Measurements from ENCODE around the gene COTL1.

COTL1 gene

DNA sequence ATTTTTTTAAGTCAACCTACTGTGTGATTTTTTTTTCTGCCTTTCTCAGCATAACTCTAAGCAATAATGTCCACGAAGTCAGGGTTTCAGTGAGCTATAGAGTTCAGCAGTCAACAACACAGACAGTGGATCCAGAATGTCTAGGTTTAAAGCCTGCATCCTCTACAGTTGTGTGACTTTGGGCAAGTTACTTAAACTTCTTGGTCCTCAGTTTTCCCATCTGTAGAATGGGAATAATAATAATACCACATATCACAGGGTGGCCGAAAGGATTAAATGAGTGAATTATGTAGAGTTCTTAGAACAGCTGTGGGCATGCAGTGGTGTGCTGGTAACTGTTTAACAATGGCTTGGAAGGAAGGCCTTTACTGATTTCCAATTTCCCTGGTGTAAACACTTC is 74.6 kb downstream of the COTL1 start:
- H2AFZ ChIP-seq (ENCODE audit: low read depth) = no peak overlapping the region
- H4K20me1 ChIP-seq (ENCODE audit: insufficient read depth) = no peaks in the 10 kb centered on the region
- no peaks in the 10 kb centered on the region for H3K4me1 ChIP-seq (ENCODE audit: low read depth, poor library complexity, severe bottlenecking)
- H3K36me3 ChIP-seq (ENCODE audit: insufficient read depth) = no peaks in the 10 kb centered on the region
- H3K9ac ChIP-seq = no peak overlapping the region
- peaks cover 35% of the 10 kb centered on the region for H3K27me3 ChIP-seq (ENCODE audit: insufficient read depth, low read depth)
- TF ChIP-seq, protein P1, sequence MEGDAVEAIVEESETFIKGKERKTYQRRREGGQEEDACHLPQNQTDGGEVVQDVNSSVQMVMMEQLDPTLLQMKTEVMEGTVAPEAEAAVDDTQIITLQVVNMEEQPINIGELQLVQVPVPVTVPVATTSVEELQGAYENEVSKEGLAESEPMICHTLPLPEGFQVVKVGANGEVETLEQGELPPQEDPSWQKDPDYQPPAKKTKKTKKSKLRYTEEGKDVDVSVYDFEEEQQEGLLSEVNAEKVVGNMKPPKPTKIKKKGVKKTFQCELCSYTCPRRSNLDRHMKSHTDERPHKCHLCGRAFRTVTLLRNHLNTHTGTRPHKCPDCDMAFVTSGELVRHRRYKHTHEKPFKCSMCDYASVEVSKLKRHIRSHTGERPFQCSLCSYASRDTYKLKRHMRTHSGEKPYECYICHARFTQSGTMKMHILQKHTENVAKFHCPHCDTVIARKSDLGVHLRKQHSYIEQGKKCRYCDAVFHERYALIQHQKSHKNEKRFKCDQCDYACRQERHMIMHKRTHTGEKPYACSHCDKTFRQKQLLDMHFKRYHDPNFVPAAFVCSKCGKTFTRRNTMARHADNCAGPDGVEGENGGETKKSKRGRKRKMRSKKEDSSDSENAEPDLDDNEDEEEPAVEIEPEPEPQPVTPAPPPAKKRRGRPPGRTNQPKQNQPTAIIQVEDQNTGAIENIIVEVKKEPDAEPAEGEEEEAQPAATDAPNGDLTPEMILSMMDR (conservative IDR thresholded peaks at IDR 0.05; ENCODE audit: low read depth, low read length) = no peak
- no peaks in the 10 kb centered on the region for H3K79me2 ChIP-seq (ENCODE audit: insufficient read depth, low read depth)
- H3K4me2 ChIP-seq = no peak overlapping the region
- H3K4me3 ChIP-seq (IDR thresholded peaks at IDR 0.05; ENCODE audit: insufficient read depth, low read depth, low read length) = no peak overlapping the region
- no peak overlapping the region for H3K27ac ChIP-seq

DNA sequence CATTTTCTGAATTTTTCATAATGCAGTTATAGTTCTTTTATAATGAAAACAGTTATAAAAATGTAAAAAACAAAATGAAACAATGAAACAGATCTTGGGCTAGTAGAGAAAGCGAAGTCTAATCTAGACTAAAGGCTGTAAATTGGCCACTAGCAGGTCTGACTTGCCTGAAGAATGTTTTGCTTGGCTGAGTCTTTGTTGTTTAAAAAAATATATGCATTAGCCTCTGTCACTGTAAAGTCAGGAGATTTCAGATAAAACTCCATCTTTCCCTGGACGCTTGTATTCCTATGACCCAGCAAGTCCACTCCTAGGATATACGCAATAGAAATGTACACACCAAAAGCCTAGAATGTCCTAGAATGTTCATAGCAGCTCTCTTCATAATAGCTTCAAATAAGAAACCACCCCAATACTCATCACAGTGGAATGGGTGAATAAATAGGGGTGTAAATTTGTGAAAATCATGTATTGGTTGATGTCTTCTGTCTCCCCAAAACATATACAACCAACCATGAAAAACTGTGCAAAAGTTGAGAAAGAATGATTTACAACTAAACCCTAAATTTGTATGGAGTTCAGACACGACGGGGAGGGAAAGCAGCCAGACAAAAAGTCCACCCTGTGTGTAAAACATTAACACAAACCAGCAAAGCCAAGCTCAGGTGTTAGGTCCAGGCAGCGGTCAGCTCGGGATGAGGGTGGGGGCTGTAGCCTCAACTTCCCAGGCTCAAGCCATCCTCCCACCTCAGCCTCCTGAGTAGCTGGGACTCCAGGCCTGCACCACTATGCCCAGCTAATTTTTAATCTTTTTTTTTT is 75.7 kb downstream of the COTL1 start:
- no peak overlapping the region for H3K4me2 ChIP-seq
- no peak overlapping the region for H3K4me3 ChIP-seq (IDR thresholded peaks at IDR 0.05; ENCODE audit: insufficient read depth, low read depth, low read length)
- H3K36me3 ChIP-seq (ENCODE audit: insufficient read depth) = no peaks in the 10 kb centered on the region
- no peaks in the 10 kb centered on the region for H3K4me1 ChIP-seq (ENCODE audit: low read depth, poor library complexity, severe bottlenecking)
- H4K20me1 ChIP-seq (ENCODE audit: insufficient read depth) = no peaks in the 10 kb centered on the region
- H3K9ac ChIP-seq = no peak overlapping the region
- TF ChIP-seq, protein P1 (conservative IDR thresholded peaks at IDR 0.05; ENCODE audit: low read depth, low read length) = no peak
- H3K27ac ChIP-seq = no peak overlapping the region
- peaks cover 39% of the 10 kb centered on the region for H3K27me3 ChIP-seq (ENCODE audit: insufficient read depth, low read depth)
- no peak overlapping the region for H2AFZ ChIP-seq (ENCODE audit: low read depth)
- no peaks in the 10 kb centered on the region for H3K79me2 ChIP-seq (ENCODE audit: insufficient read depth, low read depth)

DNA sequence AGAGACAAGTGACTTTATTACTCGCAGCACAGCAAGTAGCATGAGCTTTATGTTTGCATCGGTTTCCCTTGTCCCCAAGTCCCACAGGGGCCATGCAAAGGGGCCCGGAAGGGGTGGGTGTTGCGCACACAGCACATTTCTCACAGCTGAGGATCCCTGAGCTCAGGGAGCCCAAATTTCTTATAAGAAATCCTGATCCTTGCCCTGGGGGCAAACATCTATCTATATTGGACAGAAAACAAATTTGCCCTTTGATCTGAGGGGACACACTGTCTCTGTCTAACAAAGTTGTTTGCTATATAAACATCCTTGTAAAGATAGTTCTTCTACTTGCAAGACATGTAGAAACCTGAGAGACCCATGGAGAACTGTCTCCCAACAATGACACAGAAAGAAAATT is 77.7 kb downstream of the COTL1 start:
- H3K27me3 ChIP-seq (ENCODE audit: insufficient read depth, low read depth) = peaks cover 47% of the 10 kb centered on the region
- H2AFZ ChIP-seq (ENCODE audit: low read depth) = no peak overlapping the region
- H3K36me3 ChIP-seq (ENCODE audit: insufficient read depth) = no peaks in the 10 kb centered on the region
- H3K27ac ChIP-seq = no peak overlapping the region
- H3K4me3 ChIP-seq (IDR thresholded peaks at IDR 0.05; ENCODE audit: insufficient read depth, low read depth, low read length) = no peak overlapping the region
- H3K9ac ChIP-seq = no peak overlapping the region
- H3K4me2 ChIP-seq = no peak overlapping the region
- TF ChIP-seq, protein P1 (conservative IDR thresholded peaks at IDR 0.05; ENCODE audit: low read depth, low read length) = no peak
- H4K20me1 ChIP-seq (ENCODE audit: insufficient read depth) = no peaks in the 10 kb centered on the region
- no peaks in the 10 kb centered on the region for H3K4me1 ChIP-seq (ENCODE audit: low read depth, poor library complexity, severe bottlenecking)
- H3K79me2 ChIP-seq (ENCODE audit: insufficient read depth, low read depth) = no peaks in the 10 kb centered on the region

DNA sequence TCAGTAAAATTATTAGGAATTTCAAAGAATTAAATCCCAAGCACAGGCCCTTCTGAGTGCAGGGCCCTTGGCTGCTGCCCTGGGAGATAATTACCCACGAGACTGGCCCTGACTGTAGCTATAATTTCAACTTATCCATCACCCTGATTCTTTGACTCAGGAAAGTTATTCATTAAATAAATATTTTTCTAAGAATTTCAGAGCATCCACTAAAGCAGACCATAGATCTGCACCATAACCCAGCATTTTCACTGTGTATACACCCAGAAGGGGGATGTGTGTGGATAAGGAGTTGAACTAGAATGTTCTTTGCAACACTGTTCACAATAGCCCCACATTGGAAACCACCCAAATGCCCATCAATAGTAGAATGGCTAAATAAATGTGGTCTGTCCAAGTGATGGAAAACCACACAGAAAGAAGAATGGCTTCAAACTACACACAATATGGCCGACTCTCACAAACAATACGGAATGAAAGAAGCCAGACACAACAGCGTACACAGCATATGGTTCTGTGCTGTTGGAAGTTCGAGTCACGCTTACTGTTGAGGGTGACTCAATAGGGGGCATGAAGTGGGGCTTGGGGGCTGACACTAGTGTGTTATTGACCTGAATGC is 79.5 kb downstream of the COTL1 start:
- no peak overlapping the region for H3K27ac ChIP-seq
- H3K4me2 ChIP-seq = no peak overlapping the region
- no peak overlapping the region for H2AFZ ChIP-seq (ENCODE audit: low read depth)
- no peaks in the 10 kb centered on the region for H3K79me2 ChIP-seq (ENCODE audit: insufficient read depth, low read depth)
- TF ChIP-seq, protein P1 (conservative IDR thresholded peaks at IDR 0.05; ENCODE audit: low read depth, low read length) = no peak
- H3K4me3 ChIP-seq (IDR thresholded peaks at IDR 0.05; ENCODE audit: insufficient read depth, low read depth, low read length) = no peak overlapping the region
- H4K20me1 ChIP-seq (ENCODE audit: insufficient read depth) = no peaks in the 10 kb centered on the region
- no peaks in the 10 kb centered on the region for H3K4me1 ChIP-seq (ENCODE audit: low read depth, poor library complexity, severe bottlenecking)
- H3K36me3 ChIP-seq (ENCODE audit: insufficient read depth) = no peaks in the 10 kb centered on the region
- H3K9ac ChIP-seq = no peak overlapping the region
- H3K27me3 ChIP-seq (ENCODE audit: insufficient read depth, low read depth) = peaks cover 39% of the 10 kb centered on the region
